Naive thymus-derived CD4-positive, alpha-beta T cell (primary cell): ENCODE data around the gene CEACAM7. TPM values are rescaled to one million over a fixed set of nuclear protein-coding genes. Genes with fewer than 3 reads are reported as not detected.

ENCODE experiments used
- ATAC-seq: fragments of 150-1000 bp; cut with Tn5 transposase; 2 replicates; pipeline ENCODE4 v1.10.0; 2021; ENCODE audit warnings: mild to moderate bottlenecking, moderate library complexity
- CTCF ChIA-PET: fragments of 350-600 bp; sonication (Branson Sonifier 250); formaldehyde crosslinking; loops from one replicate; lab custom pipeline; 2021; ENCODE audit warnings: antibody characterized with exemption; lab: Charles Lee
- POLR2A ChIA-PET: fragments of 350-600 bp; sonication (Branson Sonifier 250); formaldehyde crosslinking; loops from one replicate; lab custom pipeline; 2021; ENCODE audit warnings: antibody characterized with exemption, inconsistent platforms; lab: Charles Lee
- DNase-seq, 9 donors: peaks; one replicate each; pipeline versions ENCODE4 v3.0.0 to v3.0.0-alpha.2; 2020 to 2022; ENCODE audit warnings: mixed read lengths in 1 of 9
- H3K27ac ChIP-seq: one replicate; pipeline ENCODE4 v1.7.0; 2013; ENCODE audit warnings: mild to moderate bottlenecking, low read depth, low read length, moderate library complexity
- H3K27me3 ChIP-seq, 2 donors: one replicate each; pipeline ENCODE4 v1.7.0; 2013; ENCODE audit warnings: low read length in 2 of 2, mild to moderate bottlenecking in 2 of 2, moderate library complexity in 2 of 2; ENCODE audit not compliant: control insufficient read depth in 2 of 2, insufficient read depth in 2 of 2
- H3K36me3 ChIP-seq, 3 experiments: 1 replicate in 2 of 3; 2 replicates in 1 of 3; pipeline ENCODE4 v1.7.0; 2013; ENCODE audit warnings: low read length in 3 of 3, mild to moderate bottlenecking in 3 of 3, moderate library complexity in 1 of 3; ENCODE audit not compliant: insufficient read depth in 3 of 3, control insufficient read depth in 2 of 3
- H3K4me1 ChIP-seq, 2 donors: one replicate each; pipeline ENCODE4 v1.7.0; 2013; ENCODE audit warnings: low read length in 2 of 2, mild to moderate bottlenecking in 2 of 2, moderate library complexity in 1 of 2; ENCODE audit not compliant: control insufficient read depth in 2 of 2, insufficient read depth in 2 of 2
- H3K4me3 ChIP-seq: 2 replicates; pipeline ENCODE4 v1.7.0; 2013; ENCODE audit warnings: mild to moderate bottlenecking, low read length
- H3K9me3 ChIP-seq, 3 experiments: 1 replicate in 2 of 3; 2 replicates in 1 of 3; pipeline ENCODE4 v1.7.0; 2013; ENCODE audit warnings: low read length in 3 of 3; ENCODE audit not compliant: control insufficient read depth in 2 of 3
- H3K27ac Mint-ChIP-seq, 9 donors: one replicate each; pipeline ENCODE4 v1.8.0; 2020 to 2022; ENCODE audit warnings: mixed read lengths in 9 of 9, mild to moderate bottlenecking in 8 of 9, moderate library complexity in 5 of 9, inconsistent platforms in 2 of 9
- H3K27me3 Mint-ChIP-seq, 5 donors: one replicate each; pipeline ENCODE4 v1.8.0; 2021 to 2022; ENCODE audit warnings: mixed read lengths in 5 of 5, mild to moderate bottlenecking in 1 of 5
- H3K36me3 Mint-ChIP-seq, 5 donors: one replicate each; pipeline ENCODE4 v1.8.0; 2020 to 2022; ENCODE audit warnings: mixed read lengths in 5 of 5, mild to moderate bottlenecking in 3 of 5, inconsistent platforms in 1 of 5
- H3K4me1 Mint-ChIP-seq, 7 donors: one replicate each; pipeline ENCODE4 v1.8.0; 2020 to 2022; ENCODE audit warnings: mixed read lengths in 7 of 7, mild to moderate bottlenecking in 3 of 7, inconsistent platforms in 1 of 7
- H3K4me3 Mint-ChIP-seq, 10 donors: one replicate each; pipeline ENCODE4 v1.8.0; 2020 to 2022; ENCODE audit warnings: mild to moderate bottlenecking in 10 of 10, mixed read lengths in 10 of 10, moderate library complexity in 6 of 10, inconsistent platforms in 2 of 10
- H3K9me3 Mint-ChIP-seq, 11 donors: one replicate each; pipeline ENCODE4 v1.8.0; 2020 to 2022; ENCODE audit warnings: mixed read lengths in 11 of 11, mild to moderate bottlenecking in 4 of 11, inconsistent platforms in 1 of 11, moderate library complexity in 1 of 11
- intact Hi-C, 2 donors: fragments of 100-400 bp; cut with micrococcal nuclease; formaldehyde crosslinking; loops; one replicate each; pipeline ENCODE4 v1.15.1; 2023
- polyA plus RNA-seq, 2 donors: library from polyadenylated mRNA; unstranded; fragments of 300-500 nt; fragmentation: Illumina TruSeq; gene quantifications; one replicate each; pipeline ENCODE4 v1.2.3, GENCODE V29; 2021
- total RNA-seq, 6 experiments: library from RNA in 5 of 6; stranded (reverse) in 5 of 6; gene quantifications; 1 replicate in 5 of 6; 2 replicates in 1 of 6; pipeline ENCODE4 v1.2.3 and lab custom pipeline; 2021 to 2026

Gene CEACAM7
- not detected for total RNA-seq
- polyA plus RNA-seq = not detected
- total RNA-seq (lab: John Stamatoyannopoulos, UW) = not detected

- DNase-seq (no peak), ATAC-seq (no peak)
- ChIA-PET POLR2A (no interaction called here), CTCF (interaction anchor here (6.6 kb wide), 1 partner anchor 47 kb away, joined by 53 read pairs; no protein-coding TSS in a partner anchor)
- Histone ChIP-seq H3K36me3 (no peaks in the 10 kb centered on the region), H3K4me3 (no peak within 1 kb of the TSS), H3K27ac (no peak within 1 kb of the TSS), H3K27me3 (no peaks in the 10 kb centered on the region), H3K9me3 (no peaks in the 10 kb centered on the region), H3K4me1 (no peaks in the 10 kb centered on the region)
- H3K27ac Mint-ChIP-seq = no peak within 1 kb of the TSS
- H3K9me3 Mint-ChIP-seq = peaks cover 0 to 22% (median 11%) of the 10 kb centered on the region in 11 donors
- no peak within 1 kb of the TSS for H3K4me3 Mint-ChIP-seq
- peaks cover 0 to 4% (median 0%) of the 10 kb centered on the region in 5 donors for H3K36me3 Mint-ChIP-seq
- peaks cover 13 to 49% (median 37%) of the 10 kb centered on the region in 5 donors for H3K27me3 Mint-ChIP-seq
- H3K4me1 Mint-ChIP-seq = peaks cover 0 to 6% (median 0%) of the 10 kb centered on the region in 7 donors
- intact Hi-C loops = no loop called here
These were observed at the start of gene CEACAM7 for GRCh38 chr19:41688098-41688497. TSS of gene CEACAM7 (minus strand) at chr19:41688270. CDS start at chr19:41688165, 105 bp downstream.

- CTCF ChIA-PET = interaction anchor here (1.0 kb wide), 1 partner anchor 16 kb away, joined by 3 read pairs; no protein-coding TSS in a partner anchor
These were observed 47.1 kb upstream of the CEACAM7 start for GRCh38 chr19:41735071-41735600.

GRCh38 chr19:41734585-41734984 is 46.5 kb upstream of the CEACAM7 start:
- Histone ChIP-seq H3K27ac (no peak overlapping the region), H3K36me3 (no peaks in the 10 kb centered on the region), H3K27me3 (no peaks in the 10 kb centered on the region), H3K4me1 (no peaks in the 10 kb centered on the region), H3K9me3 (no peaks in the 10 kb centered on the region), H3K4me3 (no peak overlapping the region)
- CTCF ChIA-PET = interaction anchor here (1.1 kb wide), 1 partner anchor 647 kb away, joined by 3 read pairs; no protein-coding TSS in a partner anchor
- Mint-ChIP-seq H3K4me1 (peaks cover 0 to 6% (median 4%) of the 10 kb centered on the region in 7 donors), H3K36me3 (no peaks in the 10 kb centered on the region), H3K27ac (no peak overlapping the region), H3K9me3 (no peaks in the 10 kb centered on the region), H3K4me3 (no peak overlapping the region), H3K27me3 (peaks cover 18 to 49% (median 29%) of the 10 kb centered on the region in 5 donors)
- intact Hi-C loops = no loop called here
- DNase-seq (no peak), ATAC-seq (no peak)
- POLR2A ChIA-PET = interaction anchor here (0.5 kb wide), 1 partner anchor 19 kb away, joined by 3 read pairs; no protein-coding TSS in a partner anchor

More at GRCh38 chr19:41735071-41735600, 47.1 kb upstream of the CEACAM7 start:
- H3K27me3 Mint-ChIP-seq = peaks cover 18 to 53% (median 28%) of the 10 kb centered on the region in 5 donors
- H3K9me3 Mint-ChIP-seq = no peaks in the 10 kb centered on the region
- Histone ChIP-seq H3K36me3 (no peaks in the 10 kb centered on the region), H3K9me3 (no peaks in the 10 kb centered on the region), H3K4me3 (no peak overlapping the region), H3K27ac (no peak overlapping the region), H3K27me3 (no peaks in the 10 kb centered on the region), H3K4me1 (no peaks in the 10 kb centered on the region)
- H3K4me3 Mint-ChIP-seq = no peak overlapping the region
- intact Hi-C loops = no loop called here
- H3K36me3 Mint-ChIP-seq = no peaks in the 10 kb centered on the region
- H3K4me1 Mint-ChIP-seq = peaks cover 3 to 9% (median 5%) of the 10 kb centered on the region in 7 donors
- POLR2A ChIA-PET = interaction anchor here (0.5 kb wide), 1 partner anchor 19 kb away, joined by 3 read pairs; no protein-coding TSS in a partner anchor
- no peak for ATAC-seq
- no peak for DNase-seq
- H3K27ac Mint-ChIP-seq = no peak overlapping the region

DNA sequence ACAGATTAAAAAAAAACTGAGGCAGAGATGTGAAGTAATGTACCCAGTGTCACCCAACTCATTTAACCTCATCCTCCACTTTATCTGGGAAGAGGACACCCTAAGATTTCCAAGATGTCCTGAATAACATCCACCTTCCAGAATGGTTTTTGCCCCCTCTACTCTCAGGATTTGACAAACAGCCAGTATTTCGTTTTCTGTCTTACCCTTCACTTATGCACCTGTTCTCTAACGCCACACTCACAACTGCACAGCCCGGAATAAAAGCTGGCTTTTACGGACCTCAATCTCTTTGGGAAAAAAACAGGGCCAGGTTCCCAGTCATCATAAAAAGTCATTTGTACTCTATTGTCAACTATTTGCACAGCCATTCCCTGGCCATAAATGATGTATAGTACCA is 46.1 kb upstream of the CEACAM7 start:
- Mint-ChIP-seq H3K4me1 (peaks cover 0 to 6% (median 4%) of the 10 kb centered on the region in 7 donors), H3K27me3 (peaks cover 18 to 48% (median 27%) of the 10 kb centered on the region in 5 donors), H3K27ac (no peak overlapping the region), H3K36me3 (no peaks in the 10 kb centered on the region), H3K9me3 (no peaks in the 10 kb centered on the region), H3K4me3 (no peak overlapping the region)
- POLR2A ChIA-PET = no interaction called here
- no peaks in the 10 kb centered on the region for H3K27me3 ChIP-seq
- no peak for ATAC-seq
- no peak overlapping the region for H3K27ac ChIP-seq
- DNase-seq = no peak
- no peaks in the 10 kb centered on the region for H3K9me3 ChIP-seq
- no peaks in the 10 kb centered on the region for H3K4me1 ChIP-seq
- intact Hi-C loops = no loop called here
- CTCF ChIA-PET = interaction anchor here (1.1 kb wide), 1 partner anchor 648 kb away, joined by 3 read pairs; no protein-coding TSS in a partner anchor
- no peaks in the 10 kb centered on the region for H3K36me3 ChIP-seq
- H3K4me3 ChIP-seq = no peak overlapping the region

DNA sequence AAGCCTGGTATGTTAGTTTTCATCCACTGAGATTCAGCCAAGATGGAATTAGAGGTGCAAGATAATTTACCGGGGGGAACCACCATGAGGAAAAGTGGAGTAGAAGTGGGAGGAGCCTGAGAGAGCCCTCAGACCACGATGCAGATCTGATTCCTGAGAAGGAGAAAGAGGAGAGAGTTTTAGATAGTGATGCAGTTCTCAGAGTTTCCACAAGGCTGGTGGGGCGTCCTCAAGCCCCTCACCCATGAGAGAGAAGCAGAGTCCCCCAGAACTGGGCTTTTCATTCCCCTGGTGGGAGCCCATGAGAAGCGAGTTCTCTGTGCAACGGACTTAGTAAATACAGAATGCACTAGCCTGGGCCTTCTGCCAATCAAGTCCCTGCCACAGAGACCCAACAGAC is 38.4 kb upstream of the CEACAM7 start:
- no peak for DNase-seq
- POLR2A ChIA-PET = no interaction called here
- Histone ChIP-seq H3K4me1 (no peaks in the 10 kb centered on the region), H3K9me3 (no peaks in the 10 kb centered on the region), H3K4me3 (no peak overlapping the region), H3K36me3 (no peaks in the 10 kb centered on the region), H3K27me3 (peaks cover 0 to 3% of the 10 kb centered on the region in 2 donors), H3K27ac (no peak overlapping the region)
- Mint-ChIP-seq H3K27ac (no peak overlapping the region), H3K4me1 (no peaks in the 10 kb centered on the region), H3K36me3 (no peaks in the 10 kb centered on the region), H3K4me3 (no peak overlapping the region), H3K27me3 (peaks cover 23 to 44% (median 30%) of the 10 kb centered on the region in 5 donors), H3K9me3 (peaks cover 0 to 2% (median 0%) of the 10 kb centered on the region in 11 donors)
- no peak for ATAC-seq
- CTCF ChIA-PET = no interaction called here
- intact Hi-C loops = no loop called here

- Mint-ChIP-seq H3K36me3 (no peaks in the 10 kb centered on the region), H3K27ac (no peak overlapping the region), H3K9me3 (peaks cover 0 to 2% (median 0%) of the 10 kb centered on the region in 11 donors), H3K4me3 (no peak overlapping the region), H3K4me1 (no peaks in the 10 kb centered on the region), H3K27me3 (peaks cover 15 to 30% (median 26%) of the 10 kb centered on the region in 5 donors)
- H3K4me3 ChIP-seq = no peak overlapping the region
- ATAC-seq = no peak
- no peaks in the 10 kb centered on the region for H3K9me3 ChIP-seq
- no peaks in the 10 kb centered on the region for H3K27me3 ChIP-seq
- no peaks in the 10 kb centered on the region for H3K4me1 ChIP-seq
- no peaks in the 10 kb centered on the region for H3K36me3 ChIP-seq
- intact Hi-C loops = no loop called here
- CTCF ChIA-PET = interaction anchor here (1.5 kb wide), 1 partner anchor 14 kb away, joined by 6 read pairs; no protein-coding TSS in a partner anchor
- DNase-seq = no peak
- no peak overlapping the region for H3K27ac ChIP-seq
- POLR2A ChIA-PET = no interaction called here
These were observed 32.0 kb upstream of the CEACAM7 start for GRCh38 chr19:41720103-41720502.
